H1 (cell line): ENCODE data around the gene TTLL1. TPM values are rescaled to one million over a fixed set of nuclear protein-coding genes. Genes with fewer than 3 reads are reported as not detected.
A peak's percentile ranks its signal among the peaks of the same experiment; 100 is the strongest.

ENCODE experiments used
- CBX8 ChIP-seq: fragments of 300-800, 300-1000 bp; sonication (generic); IDR thresholded peaks from 2 replicates; pipeline ENCODE4 v1.7.1; 2016; ENCODE audit warnings: low read depth, low read length, borderline replicate concordance
- CHD1 ChIP-seq: IDR thresholded peaks from 2 replicates; pipeline ENCODE4 v1.6.1; 2012; ENCODE audit warnings: low read depth, low read length, improper control_type of control experiment
- CHD2 ChIP-seq: IDR thresholded peaks from 2 replicates; pipeline ENCODE4 v1.6.1; 2012; ENCODE audit warnings: low read length, improper control_type of control experiment
- EP300 ChIP-seq, 2 experiments: IDR thresholded peaks; 1 replicate in 1 of 2; 2 replicates in 1 of 2; pipeline ENCODE4 v1.6.1; 2011 to 2012; ENCODE audit warnings: low read depth in 2 of 2, low read length in 2 of 2, mild to moderate bottlenecking in 2 of 2, borderline replicate concordance in 1 of 2, inconsistent platforms in 1 of 2, moderate library complexity in 1 of 2
- EZH2 ChIP-seq: fragments of 200-600 bp; sonication (generic); IDR thresholded peaks from 2 replicates; pipeline ENCODE4 v1.7.1; 2012; ENCODE audit warnings: low read depth, mild to moderate bottlenecking, moderate library complexity, low read length, inconsistent platforms; ENCODE audit not compliant: severe bottlenecking
- FOSL1 ChIP-seq: IDR thresholded peaks from 2 replicates; pipeline ENCODE4 v1.6.1; 2011; ENCODE audit warnings: mild to moderate bottlenecking, low read depth, low read length, moderate library complexity; ENCODE audit not compliant: insufficient read depth
- GTF2F1 ChIP-seq: IDR thresholded peaks from 2 replicates; pipeline ENCODE4 v1.6.1; 2012; ENCODE audit warnings: low read depth, low read length, improper control_type of control experiment, borderline replicate concordance
- HDAC2 ChIP-seq, 2 experiments: fragments of 300-600 bp in 1 of 2; sonication (generic) in 1 of 2; IDR thresholded peaks; 2 replicates each; pipeline ENCODE4 v1.6.1; 2011 to 2012; ENCODE audit warnings: low read depth in 2 of 2, low read length in 2 of 2, mild to moderate bottlenecking in 2 of 2, moderate library complexity in 2 of 2, borderline replicate concordance in 1 of 2, inconsistent platforms in 1 of 2
- JUN ChIP-seq: IDR thresholded peaks from 2 replicates; pipeline ENCODE4 v1.6.1; 2011; ENCODE audit warnings: low read depth, mild to moderate bottlenecking, improper control_type of control experiment, low read length
- KDM5A ChIP-seq: fragments of 200-600 bp; IDR thresholded peaks from 2 replicates; pipeline ENCODE4 v1.7.1; 2012; ENCODE audit warnings: mild to moderate bottlenecking, low read length, inconsistent platforms, mixed read lengths
- NRF1 ChIP-seq: IDR thresholded peaks from 2 replicates; pipeline ENCODE4 v1.6.1; 2011; ENCODE audit warnings: mild to moderate bottlenecking, low read depth, low read length, improper control_type of control experiment
- PHF8 ChIP-seq: fragments of 200-600 bp; sonication (generic); conservative IDR thresholded peaks from 2 replicates; pipeline ENCODE4 v1.7.1; 2012; ENCODE audit warnings: low read depth, mild to moderate bottlenecking, inconsistent platforms, low read length, moderate library complexity
- POLR2A ChIP-seq, 2 experiments: IDR thresholded peaks; 1 replicate in 1 of 2; 2 replicates in 1 of 2; pipeline ENCODE4 v1.6.1; 2011; ENCODE audit warnings: low read depth in 2 of 2, low read length in 2 of 2, mild to moderate bottlenecking in 2 of 2; ENCODE audit errors: control extremely low read depth in 1 of 2
- RBBP5 ChIP-seq: IDR thresholded peaks from 2 replicates; pipeline ENCODE4 v1.7.1; 2012; ENCODE audit warnings: low read depth, mild to moderate bottlenecking, inconsistent platforms, low read length, moderate library complexity, borderline replicate concordance
- SIRT6 ChIP-seq: IDR thresholded peaks from one replicate; pipeline ENCODE4 v1.7.1; 2012; ENCODE audit warnings: low read length, inconsistent platforms
- SIX5 ChIP-seq: IDR thresholded peaks from 2 replicates; pipeline ENCODE4 v1.6.1; 2011; ENCODE audit warnings: mild to moderate bottlenecking, low read depth, low read length
- SP2 ChIP-seq: IDR thresholded peaks from 2 replicates; pipeline ENCODE4 v1.6.1; 2012; ENCODE audit warnings: mild to moderate bottlenecking, low read length, inconsistent platforms
- SUZ12 ChIP-seq: fragments of 200-600 bp; sonication (generic); IDR thresholded peaks from 2 replicates; pipeline ENCODE4 v1.6.1; 2012; ENCODE audit warnings: mild to moderate bottlenecking, inconsistent platforms, low read length, moderate library complexity, mixed read lengths
- polyA plus RNA-seq, 7 experiments: library from polyadenylated mRNA; depleted of rRNA in 3 of 7; stranded (reverse) in 5 of 7; unstranded in 2 of 7; fragments of >200 nt in 5 of 7; fragments of 200-250 nt in 2 of 7; gene quantifications; 1 replicate in 5 of 7; 2 replicates in 1 of 7; 4 replicates in 1 of 7; pipeline versions ENCODE4 v1.2.1 to v1.2.3, GENCODE V29; 2011 to 2013; ENCODE audit warnings: missing spikeins in 2 of 7, mixed read lengths in 2 of 7
- total RNA-seq: library from RNA; stranded (reverse); fragmentation: NEBNext Ultra II Directional; extraction: Animal tissue kit (Norgen Biotek cat#: 25700); gene quantifications from 2 replicates; pipeline ENCODE4 v1.2.1, GENCODE V29; 2021
- TF ChIP-seq, protein P1 (sequence below): IDR thresholded peaks from 2 replicates; pipeline ENCODE4 v1.6.1; 2011; ENCODE audit warnings: low read length, improper control_type of control experiment
- TF ChIP-seq, protein P2 (sequence below): IDR thresholded peaks from 2 replicates; pipeline ENCODE4 v1.6.1; 2012; ENCODE audit warnings: inconsistent platforms
- TF ChIP-seq, protein P3 (sequence below): IDR thresholded peaks from 2 replicates; pipeline ENCODE4 v1.6.1; 2012; ENCODE audit warnings: low read length, inconsistent platforms

Gene TTLL1
- total and polyA plus RNA-seq, 2 of the 8 experiments (the other 6 are each of a cell fraction or from before 2014, with no cell fraction given), result 5.0 to 13.8 TPM

DNA sequence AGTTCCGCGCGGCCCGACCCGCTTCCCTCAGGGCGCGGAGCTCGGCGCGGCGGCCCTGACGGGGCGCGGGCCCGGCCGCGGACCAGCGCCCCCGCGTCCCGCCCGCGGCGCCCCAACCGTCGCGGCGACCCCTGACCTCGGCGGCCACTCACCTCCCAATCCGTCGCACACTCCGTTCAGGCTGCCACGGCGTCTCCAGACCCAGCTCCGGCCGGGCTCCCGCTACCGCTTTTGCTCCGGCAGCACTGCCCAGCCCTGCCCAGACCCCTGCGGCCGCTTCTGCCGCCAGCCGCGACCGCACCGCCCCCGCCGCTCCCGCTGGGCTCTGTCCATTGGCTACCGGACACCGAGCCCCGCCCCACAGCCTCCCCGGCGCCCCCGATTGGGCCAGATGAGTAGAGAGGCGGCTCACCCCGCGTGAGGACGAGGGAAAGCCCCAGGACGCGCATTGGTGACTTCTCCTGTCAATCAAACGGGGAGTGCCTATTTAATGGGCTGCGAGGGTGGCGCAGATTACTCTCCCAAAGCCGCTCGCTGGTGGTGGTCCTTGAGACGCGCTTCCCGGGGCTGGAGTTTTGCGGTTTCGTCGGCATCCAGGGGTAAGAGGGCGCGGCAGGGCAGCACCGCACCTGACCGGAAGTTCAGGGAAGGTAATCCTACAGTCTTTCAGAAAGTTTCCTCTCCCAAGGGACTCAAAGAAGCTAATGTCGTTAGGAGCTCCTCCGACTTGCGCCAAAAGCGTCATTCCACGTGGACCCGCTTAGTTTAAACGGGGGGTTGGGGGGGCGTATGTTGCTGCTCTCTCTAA lies 74.1 kb downstream of the TTLL1 start, which contains the start of gene PACSIN2 (continued):
- TF ChIP-seq, protein P1, sequence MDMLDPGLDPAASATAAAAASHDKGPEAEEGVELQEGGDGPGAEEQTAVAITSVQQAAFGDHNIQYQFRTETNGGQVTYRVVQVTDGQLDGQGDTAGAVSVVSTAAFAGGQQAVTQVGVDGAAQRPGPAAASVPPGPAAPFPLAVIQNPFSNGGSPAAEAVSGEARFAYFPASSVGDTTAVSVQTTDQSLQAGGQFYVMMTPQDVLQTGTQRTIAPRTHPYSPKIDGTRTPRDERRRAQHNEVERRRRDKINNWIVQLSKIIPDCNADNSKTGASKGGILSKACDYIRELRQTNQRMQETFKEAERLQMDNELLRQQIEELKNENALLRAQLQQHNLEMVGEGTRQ, result no peak
- TF ChIP-seq FOSL1 (no peak), NRF1 (no peak; the same call in 1 of the 2 replicates), EP300 (IDR thresholded peaks at IDR 0.05; ENCODE audit: borderline replicate concordance in 1 of 2, low read depth in 2 of 2, low read length in 2 of 2) (no peak), SIRT6 (no peak), CHD1 (no peak), EZH2 (no peak), CHD2 (peak; percentile 90), PHF8 (peak; percentile 88), JUN (no peak), CBX8 (no peak), RBBP5 (0 out of 2 replicates have a peak, but pooled peaks have one; percentile 35), SIX5 (no peak), SP2 (peak; percentile 73), SUZ12 (no peak), POLR2A (IDR thresholded peaks at IDR 0.05; ENCODE audit: control extremely low read depth in 1 of 2, low read depth in 2 of 2, low read length in 2 of 2) (peak; percentile 97 to 100), GTF2F1 (peak; percentile 95), HDAC2 (IDR thresholded peaks at IDR 0.05; ENCODE audit: borderline replicate concordance in 1 of 2, low read depth in 2 of 2, low read length in 2 of 2) (no peak), KDM5A (no peak)
- TF ChIP-seq, protein P2, sequence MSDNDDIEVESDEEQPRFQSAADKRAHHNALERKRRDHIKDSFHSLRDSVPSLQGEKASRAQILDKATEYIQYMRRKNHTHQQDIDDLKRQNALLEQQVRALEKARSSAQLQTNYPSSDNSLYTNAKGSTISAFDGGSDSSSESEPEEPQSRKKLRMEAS, result peak; percentile 64
- TF ChIP-seq, protein P3, sequence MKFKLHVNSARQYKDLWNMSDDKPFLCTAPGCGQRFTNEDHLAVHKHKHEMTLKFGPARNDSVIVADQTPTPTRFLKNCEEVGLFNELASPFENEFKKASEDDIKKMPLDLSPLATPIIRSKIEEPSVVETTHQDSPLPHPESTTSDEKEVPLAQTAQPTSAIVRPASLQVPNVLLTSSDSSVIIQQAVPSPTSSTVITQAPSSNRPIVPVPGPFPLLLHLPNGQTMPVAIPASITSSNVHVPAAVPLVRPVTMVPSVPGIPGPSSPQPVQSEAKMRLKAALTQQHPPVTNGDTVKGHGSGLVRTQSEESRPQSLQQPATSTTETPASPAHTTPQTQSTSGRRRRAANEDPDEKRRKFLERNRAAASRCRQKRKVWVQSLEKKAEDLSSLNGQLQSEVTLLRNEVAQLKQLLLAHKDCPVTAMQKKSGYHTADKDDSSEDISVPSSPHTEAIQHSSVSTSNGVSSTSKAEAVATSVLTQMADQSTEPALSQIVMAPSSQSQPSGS, result no peak
